Neural progenitor cell (in vitro differentiated cells): Measurements from ENCODE around the gene GPR62.

ENCODE experiments used
- EZH2 ChIP-seq: fragments of 200-600 bp; sonication (generic); IDR thresholded peaks from 2 replicates; pipeline ENCODE4 v1.6.1; 2017; ENCODE audit warnings: antibody characterized with exemption, mild to moderate bottlenecking, moderate library complexity
- EZH2phosphoT487 ChIP-seq: fragments of 200-600 bp; sonication (generic); IDR thresholded peaks from 2 replicates; pipeline ENCODE4 v1.6.1; 2017; ENCODE audit warnings: antibody characterized with exemption
- TF ChIP-seq, protein P1 (sequence below): fragments of 200-600 bp; sonication (generic); IDR thresholded peaks from 2 replicates; pipeline ENCODE4 v1.5.1; 2017; ENCODE audit warnings: antibody characterized with exemption, mild to moderate bottlenecking

DNA sequence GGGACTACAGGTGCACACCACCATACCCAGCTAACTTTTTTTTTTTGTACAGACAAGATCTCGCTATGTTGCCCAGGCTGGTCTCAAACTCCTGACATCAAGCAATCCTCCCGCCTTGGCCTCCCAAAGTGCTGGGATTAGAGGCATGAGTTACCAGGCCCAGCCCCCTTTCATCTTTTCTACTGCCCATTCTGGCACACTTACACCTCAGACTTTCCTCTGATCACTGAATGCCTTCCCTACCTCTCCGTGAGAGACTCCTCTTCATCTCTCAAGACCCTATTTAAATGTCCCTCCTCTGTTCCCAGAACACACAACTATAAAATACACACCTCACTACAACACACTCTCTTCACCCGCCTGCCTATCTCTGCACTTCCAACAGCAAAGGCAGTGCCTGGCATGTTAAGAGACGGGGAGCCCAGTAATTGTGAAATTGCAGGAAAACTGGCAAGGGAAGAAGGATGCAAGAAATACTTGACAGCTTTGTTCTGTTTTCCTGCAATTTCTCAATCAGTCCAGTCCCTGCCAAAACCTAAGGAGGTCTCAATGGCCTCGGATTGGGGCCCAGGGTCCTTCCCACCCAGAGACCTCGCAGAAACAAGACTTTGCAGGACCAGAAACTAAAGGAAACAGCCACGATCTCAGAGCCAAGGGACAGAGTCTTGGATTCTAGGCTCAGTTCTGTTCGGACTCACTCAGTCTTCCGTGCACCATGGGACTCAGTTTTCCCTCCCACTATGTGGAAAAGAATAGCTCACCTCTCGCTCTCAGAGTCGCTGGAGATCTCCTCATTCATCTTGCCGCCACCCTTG is 14.3 kb upstream of the GPR62 start:
- TF ChIP-seq, protein P1, sequence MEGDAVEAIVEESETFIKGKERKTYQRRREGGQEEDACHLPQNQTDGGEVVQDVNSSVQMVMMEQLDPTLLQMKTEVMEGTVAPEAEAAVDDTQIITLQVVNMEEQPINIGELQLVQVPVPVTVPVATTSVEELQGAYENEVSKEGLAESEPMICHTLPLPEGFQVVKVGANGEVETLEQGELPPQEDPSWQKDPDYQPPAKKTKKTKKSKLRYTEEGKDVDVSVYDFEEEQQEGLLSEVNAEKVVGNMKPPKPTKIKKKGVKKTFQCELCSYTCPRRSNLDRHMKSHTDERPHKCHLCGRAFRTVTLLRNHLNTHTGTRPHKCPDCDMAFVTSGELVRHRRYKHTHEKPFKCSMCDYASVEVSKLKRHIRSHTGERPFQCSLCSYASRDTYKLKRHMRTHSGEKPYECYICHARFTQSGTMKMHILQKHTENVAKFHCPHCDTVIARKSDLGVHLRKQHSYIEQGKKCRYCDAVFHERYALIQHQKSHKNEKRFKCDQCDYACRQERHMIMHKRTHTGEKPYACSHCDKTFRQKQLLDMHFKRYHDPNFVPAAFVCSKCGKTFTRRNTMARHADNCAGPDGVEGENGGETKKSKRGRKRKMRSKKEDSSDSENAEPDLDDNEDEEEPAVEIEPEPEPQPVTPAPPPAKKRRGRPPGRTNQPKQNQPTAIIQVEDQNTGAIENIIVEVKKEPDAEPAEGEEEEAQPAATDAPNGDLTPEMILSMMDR, result no peak
- TF ChIP-seq EZH2phosphoT487, result no peak
- TF ChIP-seq EZH2, result no peak
